ENCODE measurements around the gene DLGAP3. TPM values are rescaled to one million over a fixed set of nuclear protein-coding genes. Genes with fewer than 3 reads are reported as not detected.

The DLGAP3 gene
- total and polyA plus RNA-seq, 9 donors, result 0.05 to 0.62 (median 0.18) TPM

- Histone ChIP-seq H3K27me3 (no peaks in the 10 kb centered on the region), H3K36me3 (no peaks in the 10 kb centered on the region), H3K4me3 (no peak overlapping the region), H3K9me3 (no peaks in the 10 kb centered on the region), H3K4me1 (ENCODE audit: insufficient read depth) (no peaks in the 10 kb centered on the region), H3K27ac (no peak overlapping the region)
- TF ChIP-seq EP300 (IDR thresholded peaks at IDR 0.05) (no peak), CTCF (IDR thresholded peaks at IDR 0.05) (no peak), POLR2A (IDR thresholded peaks at IDR 0.05) (no peak)
- no peak for DNase-seq
- WGBS, 3 donors, result 64 to 84% (median 72%) methylated on average over 1 of the region's 1 CpG
- intact Hi-C loops (cut with DNase I), result no loop called here
Observed at GRCh38 chr1:34906222-34906621, 23.2 kb downstream of the DLGAP3 start.

GRCh38 chr1:34905098-34905459 is 24.4 kb downstream of the DLGAP3 start:
- intact Hi-C loops (cut with DNase I), result no loop called here
- Histone ChIP-seq H3K36me3 (no peaks in the 10 kb centered on the region), H3K4me3 (no peak overlapping the region), H3K27me3 (no peaks in the 10 kb centered on the region), H3K9me3 (no peaks in the 10 kb centered on the region), H3K27ac (no peak overlapping the region), H3K4me1 (ENCODE audit: insufficient read depth) (no peaks in the 10 kb centered on the region)
- TF ChIP-seq POLR2A (IDR thresholded peaks at IDR 0.05) (no peak), EP300 (IDR thresholded peaks at IDR 0.05) (no peak), CTCF (IDR thresholded peaks at IDR 0.05) (no peak)
- no peak for DNase-seq
- WGBS, 3 donors, result 78 to 83% (median 81%) methylated on average over 9 to 12 of the region's 12 CpGs

GRCh38 chr1:34904236-34905097 is 25.0 kb downstream of the DLGAP3 start:
- H3K27ac ChIP-seq, result no peak overlapping the region
- no peaks in the 10 kb centered on the region for H3K4me1 ChIP-seq (ENCODE audit: insufficient read depth)
- no peaks in the 10 kb centered on the region for H3K36me3 ChIP-seq
- no peak overlapping the region for H3K4me3 ChIP-seq
- no peak for TF ChIP-seq EP300 (IDR thresholded peaks at IDR 0.05)
- no peak for TF ChIP-seq POLR2A (IDR thresholded peaks at IDR 0.05)
- TF ChIP-seq CTCF (IDR thresholded peaks at IDR 0.05), result no peak
- H3K27me3 ChIP-seq, result no peaks in the 10 kb centered on the region
- no peaks in the 10 kb centered on the region for H3K9me3 ChIP-seq
- no peak for DNase-seq
- 87 to 88% (median 88%) methylated on average over 32 to 33 of the region's 33 CpGs for WGBS, 3 donors
- intact Hi-C loops (cut with DNase I), result no loop called here

GRCh38 chr1:34901919-34902318 is 27.5 kb downstream of the DLGAP3 start:
- Histone ChIP-seq H3K9me3 (no peaks in the 10 kb centered on the region), H3K4me3 (no peak overlapping the region), H3K4me1 (ENCODE audit: insufficient read depth) (no peaks in the 10 kb centered on the region), H3K36me3 (no peaks in the 10 kb centered on the region), H3K27me3 (no peaks in the 10 kb centered on the region), H3K27ac (no peak overlapping the region)
- intact Hi-C loops (cut with DNase I), result no loop called here
- DNase-seq, result no peak
- no peak for TF ChIP-seq CTCF (IDR thresholded peaks at IDR 0.05)
- no peak for TF ChIP-seq EP300 (IDR thresholded peaks at IDR 0.05)
- no peak for TF ChIP-seq POLR2A (IDR thresholded peaks at IDR 0.05)
- 55 to 60% (median 58%) methylated on average over 7 of the region's 7 CpGs for WGBS, 3 donors

Measured in ovary (tissue), 9 donors.